ACHN (cell line): ENCODE data around the gene LPIN2.
"Not testable (repeated sequence)": the region's sequence is repeated elsewhere in the genome, so short reads cannot be mapped to it uniquely, and the experiment has no call there.

Source experiments
- DNase-seq: peaks from one replicate; pipeline ENCODE4 v3.0.0-alpha.2; 2015
- in situ Hi-C: cut with HindIII; loops from 2 replicates; pipeline ENCODE4 v1.10.0; 2017; ENCODE audit warnings: low sequenced_read_pairs, low pct_ligation_motif_present, low pct_unique_long_range_greater_than_20kb

LPIN2 gene, protein sequence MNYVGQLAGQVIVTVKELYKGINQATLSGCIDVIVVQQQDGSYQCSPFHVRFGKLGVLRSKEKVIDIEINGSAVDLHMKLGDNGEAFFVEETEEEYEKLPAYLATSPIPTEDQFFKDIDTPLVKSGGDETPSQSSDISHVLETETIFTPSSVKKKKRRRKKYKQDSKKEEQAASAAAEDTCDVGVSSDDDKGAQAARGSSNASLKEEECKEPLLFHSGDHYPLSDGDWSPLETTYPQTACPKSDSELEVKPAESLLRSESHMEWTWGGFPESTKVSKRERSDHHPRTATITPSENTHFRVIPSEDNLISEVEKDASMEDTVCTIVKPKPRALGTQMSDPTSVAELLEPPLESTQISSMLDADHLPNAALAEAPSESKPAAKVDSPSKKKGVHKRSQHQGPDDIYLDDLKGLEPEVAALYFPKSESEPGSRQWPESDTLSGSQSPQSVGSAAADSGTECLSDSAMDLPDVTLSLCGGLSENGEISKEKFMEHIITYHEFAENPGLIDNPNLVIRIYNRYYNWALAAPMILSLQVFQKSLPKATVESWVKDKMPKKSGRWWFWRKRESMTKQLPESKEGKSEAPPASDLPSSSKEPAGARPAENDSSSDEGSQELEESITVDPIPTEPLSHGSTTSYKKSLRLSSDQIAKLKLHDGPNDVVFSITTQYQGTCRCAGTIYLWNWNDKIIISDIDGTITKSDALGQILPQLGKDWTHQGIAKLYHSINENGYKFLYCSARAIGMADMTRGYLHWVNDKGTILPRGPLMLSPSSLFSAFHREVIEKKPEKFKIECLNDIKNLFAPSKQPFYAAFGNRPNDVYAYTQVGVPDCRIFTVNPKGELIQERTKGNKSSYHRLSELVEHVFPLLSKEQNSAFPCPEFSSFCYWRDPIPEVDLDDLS

GRCh38 chr18:3013024-3013804 is at the start of gene LPIN2:
TSS of gene LPIN2 (minus strand) at chr18:3013144. CDS start at chr18:2960840, 52,304 bp downstream.
- DNase-seq: peak; percentile 95
- in situ Hi-C loops: no loop called here

GRCh38 chr18:3061581-3062312 is 48.8 kb upstream of the LPIN2 start:
- in situ Hi-C loops: no loop called here
- no peak for DNase-seq

DNA sequence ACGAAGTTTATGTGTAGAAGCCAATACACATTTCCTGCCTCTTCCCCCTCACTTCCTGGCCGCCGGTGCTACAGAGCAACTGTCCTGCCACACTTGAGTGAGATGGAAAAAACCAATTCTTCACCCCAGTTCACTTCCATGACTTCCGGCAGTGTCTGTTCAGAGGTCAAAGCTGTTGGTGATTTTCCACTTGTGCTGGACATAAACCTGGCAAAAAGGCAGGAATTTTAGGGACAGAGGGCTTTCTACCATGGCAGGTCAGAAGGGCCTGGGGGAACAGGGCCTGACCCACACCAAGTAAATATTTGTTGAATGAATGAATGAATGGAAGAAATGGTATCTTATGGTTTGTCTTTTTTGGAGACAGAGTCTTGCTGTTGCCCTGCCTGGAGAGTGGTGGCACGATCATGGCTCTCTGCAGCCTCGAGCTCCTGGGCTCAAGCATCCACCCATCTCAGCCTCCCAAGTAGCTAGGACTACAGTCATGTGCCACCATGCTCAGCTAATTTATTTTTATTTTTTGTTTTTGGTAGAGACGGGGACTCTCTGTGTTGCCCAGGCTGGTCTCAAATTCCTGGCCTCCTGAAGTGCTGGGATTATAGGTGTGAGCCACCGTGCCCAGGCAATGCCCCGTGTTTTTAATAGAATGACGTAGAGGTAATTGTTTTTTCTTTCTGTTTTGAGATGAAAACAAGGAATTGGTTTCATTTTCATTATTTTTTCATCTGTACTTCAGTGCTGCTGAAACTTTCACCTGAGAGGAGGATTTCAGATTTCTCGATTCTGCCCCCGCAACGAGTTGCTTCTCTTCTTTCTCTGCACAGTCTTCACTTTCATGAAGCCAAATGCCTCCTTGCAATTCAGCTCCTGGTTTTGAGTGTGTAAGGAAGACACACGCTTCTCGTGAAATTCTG is 48.0 kb upstream of the LPIN2 start:
- in situ Hi-C loops: no loop called here
- DNase-seq: no peak

- no peak for DNase-seq
These were observed 46.3 kb upstream of the LPIN2 start for GRCh38 chr18:3059272-3059671.

DNA sequence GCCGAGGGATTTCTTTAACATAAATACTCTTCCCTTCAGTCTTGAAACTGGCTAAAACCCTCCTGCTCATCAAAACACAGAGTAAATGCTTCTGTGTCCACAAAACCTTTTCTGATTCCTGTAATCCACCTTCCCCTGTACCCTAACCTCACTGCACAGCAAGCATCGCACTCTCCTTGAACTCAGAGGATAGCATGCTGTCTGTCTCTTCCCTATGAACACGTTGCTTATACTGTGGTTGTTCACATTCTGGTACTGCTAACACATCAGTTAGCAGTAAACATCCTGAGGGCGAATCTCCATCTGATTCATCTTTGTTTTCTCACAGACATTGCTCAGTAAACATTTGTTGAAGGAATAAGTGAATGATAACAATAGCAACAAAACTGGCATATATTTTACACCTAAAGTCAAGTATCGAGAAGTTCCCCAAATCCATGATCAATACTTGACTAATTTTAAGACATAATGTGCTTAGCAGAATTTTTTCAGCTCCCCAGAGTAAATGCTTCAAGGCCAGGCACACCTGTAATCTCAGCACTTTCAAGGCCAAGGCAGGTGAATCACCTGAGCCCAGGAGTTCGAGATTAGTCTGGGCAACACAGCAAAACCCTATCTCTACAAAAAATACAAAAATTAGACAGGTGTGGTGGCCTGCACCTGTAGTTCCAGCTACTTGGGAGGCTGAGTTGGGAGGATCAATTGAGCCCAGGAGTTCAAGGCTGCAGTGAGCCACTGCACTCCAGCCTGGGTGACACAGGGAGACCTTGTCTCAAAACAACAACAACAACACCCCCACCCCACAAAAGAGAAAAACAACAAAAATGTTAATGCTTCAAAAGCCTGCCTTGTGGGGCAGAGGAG is 45.6 kb upstream of the LPIN2 start:
- in situ Hi-C loops: no loop called here
- no peak for DNase-seq

More at GRCh38 chr18:3059272-3059671, 46.3 kb upstream of the LPIN2 start:
- in situ Hi-C loops: no loop called here

GRCh38 chr18:3057526-3057925 is 44.6 kb upstream of the LPIN2 start:
- in situ Hi-C loops: no loop called here
- DNase-seq: no peak

DNA sequence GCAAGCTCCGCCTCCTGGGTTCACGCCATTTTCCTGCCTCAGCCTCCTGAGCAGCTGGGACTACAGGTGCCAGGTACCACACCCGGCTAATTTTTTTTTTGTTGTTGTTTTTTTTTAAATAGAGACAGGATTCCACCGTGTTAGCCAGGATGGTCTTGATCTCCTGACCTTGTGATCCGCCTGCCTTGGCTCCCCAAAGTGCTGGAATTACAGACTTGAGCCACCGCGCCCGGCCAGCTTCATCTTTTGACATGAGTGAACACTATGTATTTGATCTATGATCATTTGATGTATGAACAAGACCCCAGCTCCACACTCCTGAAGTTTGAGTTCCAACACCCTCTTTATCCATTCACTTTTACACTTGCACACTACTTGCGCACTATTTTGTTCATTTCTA is 43.4 kb upstream of the LPIN2 start:
- DNase-seq: no peak
- in situ Hi-C loops: no loop called here

- DNase-seq: no peak
- in situ Hi-C loops: no loop called here
These were observed 42.9 kb upstream of the LPIN2 start for GRCh38 chr18:3055816-3056215.

- in situ Hi-C loops: no loop called here
- no peak for DNase-seq
These were observed 42.3 kb upstream of the LPIN2 start for GRCh38 chr18:3055186-3055728.

GRCh38 chr18:3054780-3055179 is 41.8 kb upstream of the LPIN2 start:
- DNase-seq: no peak
- in situ Hi-C loops: no loop called here

- no peak for DNase-seq
- in situ Hi-C loops: no loop called here
These were observed 41.3 kb upstream of the LPIN2 start for GRCh38 chr18:3054214-3054613.

- DNase-seq: no peak
- in situ Hi-C loops: no loop called here
These were observed 40.1 kb upstream of the LPIN2 start for GRCh38 chr18:3053081-3053480.

DNA sequence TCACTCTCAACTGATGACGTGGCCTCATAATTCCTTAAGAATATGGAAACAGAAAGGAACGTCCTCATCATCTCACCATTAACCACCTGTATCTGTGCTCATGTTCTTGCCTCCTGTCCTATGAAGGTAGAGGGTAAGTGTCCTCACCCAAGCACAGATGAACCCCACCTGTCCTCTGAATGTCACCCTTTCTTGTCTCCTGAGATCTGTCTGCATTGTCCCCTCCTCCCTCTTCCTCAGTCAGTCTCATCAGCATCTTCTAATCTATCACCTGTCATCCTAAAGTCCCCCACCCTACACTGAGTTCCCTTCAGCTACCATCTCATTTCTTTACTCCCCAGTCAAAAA is 39.4 kb upstream of the LPIN2 start:
- no peak for DNase-seq
- in situ Hi-C loops: no loop called here

GRCh38 chr18:3051718-3052410 is 38.9 kb upstream of the LPIN2 start:
- DNase-seq: no peak
- in situ Hi-C loops: no loop called here

GRCh38 chr18:3049897-3050454 is 37.0 kb upstream of the LPIN2 start:
- DNase-seq, in situ Hi-C loops: not testable (repeated sequence)
